DMS 273 (cell line): Measurements from ENCODE around the gene PRDM11.

Experiments
- DNase-seq: peaks from one replicate; lab custom pipeline; 2025; ENCODE audit not compliant: unreplicated experiment; lab: John Stamatoyannopoulos, UW

PRDM11 gene

GRCh38 chr11:45209000-45209879 lies 62.8 kb downstream of the PRDM11 start:
- no peak for DNase-seq

DNA sequence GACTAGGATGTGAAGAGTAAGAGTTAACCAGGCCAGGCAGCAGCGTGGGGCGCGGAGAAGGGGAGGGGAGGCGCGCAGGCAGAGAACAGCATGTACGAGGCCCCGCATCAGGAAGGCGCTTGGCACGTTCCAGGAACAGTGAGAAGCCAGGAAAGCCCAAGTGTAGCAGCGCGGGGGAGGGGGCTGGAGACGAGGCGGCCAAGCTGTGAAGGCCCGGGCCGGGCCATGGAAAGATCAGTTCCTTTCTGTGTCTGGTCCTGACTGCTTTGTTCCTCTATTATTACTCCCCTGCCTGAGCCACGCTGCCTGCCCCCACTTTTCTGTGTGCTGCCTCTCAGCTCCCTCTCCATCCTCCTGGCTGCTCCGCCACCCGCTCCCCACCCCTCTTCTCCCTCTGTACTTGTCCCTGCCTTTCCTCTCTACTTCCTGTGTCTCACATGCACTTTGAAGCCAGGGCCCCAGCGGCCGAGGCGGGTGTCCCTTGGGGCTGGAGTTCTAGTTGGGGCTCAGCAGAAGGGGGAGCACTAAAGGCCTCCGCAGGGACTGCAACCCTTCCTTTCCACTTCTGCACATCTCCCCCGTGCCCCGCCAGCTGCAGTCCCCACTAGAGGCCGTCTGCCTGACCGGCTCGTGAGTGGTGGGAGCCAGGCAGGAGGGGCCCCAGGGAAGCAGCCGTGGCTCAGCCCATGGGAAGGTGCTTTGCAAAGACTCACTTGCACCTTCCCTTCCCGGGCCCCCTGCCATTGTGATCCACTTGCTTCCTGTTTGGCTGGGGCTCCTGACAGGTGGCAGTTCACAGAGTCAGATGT lies 63.7 kb downstream of the PRDM11 start:
- no peak for DNase-seq

GRCh38 chr11:45210846-45211245 lies 64.4 kb downstream of the PRDM11 start:
- no peak for DNase-seq

- no peak for DNase-seq
These were observed 65.3 kb downstream of the PRDM11 start for GRCh38 chr11:45211732-45212131.

DNA sequence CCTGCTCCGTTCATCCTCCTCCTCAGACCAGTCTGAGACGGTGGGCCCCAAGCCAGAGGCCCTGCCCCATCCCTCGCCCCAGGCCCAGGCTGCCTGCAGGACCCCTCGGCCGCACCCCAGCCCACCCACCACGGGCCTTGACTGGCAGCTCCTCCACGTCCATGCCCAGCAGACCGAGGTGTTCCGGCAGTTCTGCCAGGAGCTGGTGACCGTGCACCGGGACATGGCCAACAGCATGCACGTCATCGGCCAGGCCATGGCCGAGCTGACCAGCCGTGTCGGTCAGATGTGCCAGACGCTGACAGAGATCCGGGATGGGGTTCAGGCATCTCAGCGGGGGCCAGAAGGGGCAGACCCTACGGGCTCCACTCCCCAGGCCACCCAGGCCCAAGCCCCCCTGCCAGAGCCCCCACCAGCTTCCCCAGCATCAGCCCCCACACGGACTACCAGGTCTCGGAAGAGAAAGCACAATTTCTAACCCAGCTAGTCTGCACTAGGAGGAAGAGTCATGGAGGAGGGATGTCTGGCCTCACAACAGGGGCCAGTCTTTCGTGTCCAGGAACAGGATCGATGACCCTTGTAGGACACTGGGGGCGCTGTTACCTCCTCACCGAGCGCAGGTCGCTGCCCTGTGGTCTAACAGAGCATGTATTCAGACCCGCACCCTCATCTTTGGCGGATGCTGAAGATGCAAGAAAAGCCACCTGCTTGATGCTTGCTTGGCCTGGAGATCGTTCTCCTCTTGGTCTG lies 66.3 kb downstream of the PRDM11 start:
- no peak for DNase-seq

- DNase-seq = no peak
These were observed 66.9 kb downstream of the PRDM11 start for GRCh38 chr11:45213316-45213665.

DNA sequence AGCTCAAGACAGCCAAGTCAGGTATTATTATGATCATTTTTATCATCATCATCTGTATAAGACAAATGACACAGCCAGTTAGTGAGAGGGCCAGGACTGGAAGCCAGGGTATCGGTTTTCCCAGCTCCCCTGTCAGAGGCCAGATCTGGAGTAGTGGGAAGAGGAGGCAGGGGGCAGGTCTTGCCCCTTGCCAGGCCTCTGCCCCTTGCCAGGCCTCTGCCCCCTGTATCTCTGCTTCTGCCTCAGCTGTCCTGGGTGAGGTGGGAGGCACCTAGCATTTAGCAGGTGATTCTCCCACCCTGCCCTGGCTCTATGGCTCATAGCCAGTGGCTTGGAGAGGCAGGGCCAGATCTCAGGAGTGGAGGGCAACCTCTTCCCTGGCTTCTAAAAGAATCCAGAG lies 67.3 kb downstream of the PRDM11 start:
- no peak for DNase-seq

DNA sequence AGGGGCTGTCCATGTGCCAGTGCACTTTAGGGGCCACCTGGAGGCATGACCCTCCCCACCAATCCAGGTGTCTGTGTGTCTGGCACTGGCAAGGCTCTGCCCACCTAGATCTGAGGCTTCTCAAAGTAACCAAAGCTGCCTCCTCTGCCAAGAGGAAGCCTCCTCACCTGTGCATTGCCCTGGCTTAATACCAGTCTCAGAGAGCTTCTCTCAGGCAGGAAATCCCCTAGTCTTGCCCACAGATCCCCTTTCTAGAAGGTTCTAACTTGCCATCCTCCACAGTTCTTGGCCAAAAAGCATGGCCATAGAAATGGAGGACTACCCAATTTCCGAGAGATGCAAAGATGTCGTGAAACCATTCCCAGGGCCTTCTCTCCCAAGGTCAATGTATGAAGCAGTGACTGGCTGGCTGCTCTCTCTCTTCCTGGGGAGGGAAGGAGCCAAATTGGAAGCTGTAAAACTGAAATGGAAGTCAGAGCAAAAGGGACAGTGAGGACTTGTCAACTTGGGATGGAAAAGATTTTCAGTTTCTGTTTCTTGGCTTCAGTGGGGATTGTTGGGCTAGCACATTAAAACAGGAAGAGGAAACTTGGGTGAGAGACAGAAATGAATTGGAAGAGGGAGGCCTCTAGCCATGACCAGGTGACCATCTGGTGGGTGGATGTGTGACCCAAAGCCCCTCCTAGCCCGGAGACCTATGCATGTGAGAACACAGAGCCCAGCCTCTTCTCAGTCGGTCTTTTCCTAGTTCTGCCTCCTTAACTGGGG lies 68.8 kb downstream of the PRDM11 start:
- DNase-seq = no peak

- DNase-seq = no peak
These were observed 69.6 kb downstream of the PRDM11 start for GRCh38 chr11:45216031-45216430.

DNA sequence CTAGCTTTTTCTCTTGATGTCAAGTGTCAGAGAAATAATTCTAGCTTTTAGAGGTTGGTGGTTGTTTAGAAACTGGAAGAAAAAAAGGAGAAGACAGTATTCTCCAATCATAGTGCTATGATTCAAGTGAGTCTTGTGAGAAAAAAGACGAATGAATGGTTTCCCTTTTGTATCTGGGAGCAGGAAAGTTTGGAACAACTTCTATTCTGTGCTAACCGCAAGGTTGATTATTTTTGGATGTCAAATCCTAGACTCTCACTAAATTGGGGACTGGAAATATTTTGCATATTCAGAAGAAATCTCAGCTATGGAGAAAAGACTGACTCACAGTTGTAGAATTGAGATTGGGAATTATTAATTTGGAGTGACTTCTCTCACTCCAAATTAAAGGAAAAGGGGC lies 70.5 kb downstream of the PRDM11 start:
- no peak for DNase-seq

DNA sequence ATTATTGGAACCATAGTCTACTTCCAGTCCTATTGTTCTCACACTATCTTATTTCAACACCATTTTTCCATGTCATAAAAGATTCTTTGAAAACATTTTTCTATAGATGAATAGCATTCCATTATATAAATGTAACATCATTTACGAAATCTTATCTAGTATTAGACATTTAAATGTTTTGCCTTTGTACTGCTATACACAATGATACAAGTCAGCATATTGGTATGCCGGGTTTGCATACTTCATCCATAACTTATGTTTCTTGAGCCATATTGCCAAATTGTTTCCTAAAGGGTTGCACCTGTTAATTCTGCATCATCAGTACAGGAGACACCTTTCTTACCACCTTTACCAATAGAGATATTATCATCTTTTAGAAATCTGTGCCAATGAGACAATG lies 71.6 kb downstream of the PRDM11 start:
- no peak for DNase-seq

DNA sequence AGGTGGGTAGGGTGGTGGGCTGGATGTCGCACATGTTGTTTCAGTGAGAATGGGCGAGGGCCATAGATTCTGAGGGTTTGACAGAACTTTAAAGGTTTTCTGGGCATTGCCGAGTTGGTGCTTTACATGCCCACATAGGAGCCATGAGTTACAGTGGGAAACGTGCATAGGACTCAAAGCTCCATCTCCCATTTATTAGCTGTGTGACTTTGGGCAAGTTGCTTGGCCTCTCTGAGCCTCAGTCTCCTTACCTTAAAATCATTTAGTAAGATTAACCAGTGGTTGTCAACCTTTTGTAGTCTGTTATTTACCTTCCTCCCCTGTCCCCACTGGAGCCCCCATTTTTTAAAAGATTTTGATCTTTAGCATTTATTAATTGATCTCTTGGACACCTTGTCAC lies 72.3 kb downstream of the PRDM11 start:
- no peak for DNase-seq

DNA sequence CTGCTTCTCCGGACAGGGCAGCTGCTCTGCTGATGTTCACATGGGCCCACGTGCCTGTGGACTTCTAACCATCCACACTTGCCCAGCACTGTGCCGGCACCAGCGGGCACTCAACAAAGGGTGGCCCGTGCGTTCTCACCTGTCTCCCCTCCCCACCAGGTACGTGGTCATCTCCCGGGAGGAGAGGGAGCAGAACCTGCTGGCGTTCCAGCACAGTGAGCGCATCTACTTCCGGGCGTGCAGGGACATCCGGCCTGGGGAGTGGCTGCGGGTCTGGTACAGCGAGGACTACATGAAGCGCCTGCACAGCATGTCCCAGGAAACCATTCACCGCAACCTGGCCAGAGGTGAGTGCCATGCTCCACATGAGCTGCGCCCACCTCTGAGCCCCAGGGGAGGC lies 73.0 kb downstream of the PRDM11 start:
- DNase-seq = no peak

- no peak for DNase-seq
These were observed 77.1 kb downstream of the PRDM11 start for GRCh38 chr11:45223496-45223895.

GRCh38 chr11:45224766-45225165 lies 78.3 kb downstream of the PRDM11 start:
- no peak for DNase-seq

DNA sequence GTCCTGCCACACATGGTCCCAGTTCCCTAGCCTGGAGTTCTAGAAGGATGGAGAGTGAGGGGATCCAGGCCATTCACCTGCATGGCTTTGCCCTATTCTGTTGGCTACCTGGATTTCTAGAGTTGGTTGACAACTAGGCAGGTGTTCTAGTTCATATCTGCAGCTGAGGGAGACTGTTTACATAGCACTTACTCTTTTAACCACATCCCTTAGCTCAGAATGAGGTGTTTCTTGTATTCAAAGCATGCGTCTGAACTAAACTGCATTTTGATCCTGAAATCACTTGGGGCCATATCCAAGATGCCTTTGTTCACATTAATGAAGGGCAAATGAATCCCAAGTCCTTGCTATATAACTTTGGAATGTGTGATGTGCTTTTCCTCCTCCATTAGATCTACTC lies 78.8 kb downstream of the PRDM11 start:
- no peak for DNase-seq

DNA sequence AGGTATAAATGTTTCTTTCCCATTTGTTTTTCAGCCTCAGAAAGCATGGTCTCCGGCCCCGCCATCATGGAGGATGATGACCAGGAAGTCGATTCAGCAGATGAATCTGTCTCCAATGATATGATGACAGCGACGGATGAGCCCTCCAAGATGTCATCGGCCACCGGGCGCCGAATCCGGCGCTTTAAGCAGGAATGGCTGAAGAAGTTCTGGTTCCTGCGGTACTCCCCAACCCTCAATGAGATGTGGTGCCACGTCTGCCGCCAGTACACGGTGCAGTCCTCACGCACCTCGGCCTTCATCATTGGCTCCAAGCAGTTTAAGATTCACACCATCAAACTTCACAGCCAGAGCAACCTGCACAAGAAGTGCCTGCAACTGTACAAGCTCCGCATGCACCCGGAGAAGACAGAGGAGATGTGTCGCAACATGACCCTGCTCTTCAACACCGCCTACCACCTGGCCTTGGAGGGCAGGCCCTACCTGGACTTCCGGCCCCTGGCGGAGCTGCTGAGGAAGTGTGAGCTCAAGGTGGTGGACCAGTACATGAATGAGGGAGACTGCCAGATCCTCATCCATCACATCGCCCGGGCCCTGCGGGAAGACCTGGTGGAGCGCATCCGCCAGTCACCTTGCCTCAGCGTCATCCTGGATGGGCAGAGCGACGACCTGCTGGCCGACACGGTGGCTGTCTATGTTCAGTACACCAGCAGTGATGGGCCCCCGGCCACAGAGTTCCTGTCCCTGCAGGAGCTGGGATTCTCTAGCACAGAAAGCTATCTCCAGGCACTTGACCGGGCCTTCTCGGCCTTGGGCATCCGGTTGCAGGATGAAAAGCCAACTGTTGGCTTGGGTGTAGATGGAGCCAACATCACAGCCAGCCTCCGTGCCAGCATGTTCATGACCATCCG lies 79.8 kb downstream of the PRDM11 start:
- no peak for DNase-seq

- DNase-seq = no peak
These were observed 80.5 kb downstream of the PRDM11 start for GRCh38 chr11:45226901-45227300.

GRCh38 chr11:45227836-45228235 lies 81.4 kb downstream of the PRDM11 start:
- DNase-seq = no peak
